ENCODE data around the gene AKT2. TPM values are rescaled to one million over a fixed set of nuclear protein-coding genes. Genes with fewer than 3 reads are reported as not detected.

AKT2 gene
- total RNA-seq, 1 donor from 2014 or later, result 54.8 TPM

- no peak for TF ChIP-seq CTCF (IDR thresholded peaks at IDR 0.05; ENCODE audit: insufficient read depth, low read length, severe bottlenecking)
- no peaks in the 10 kb centered on the region for H3K27me3 ChIP-seq (ENCODE audit: control insufficient read depth, insufficient read depth, low read length)
- H3K36me3 ChIP-seq (ENCODE audit: control insufficient read depth, insufficient read depth, low read length), result peaks cover 15% of the 10 kb centered on the region
- no peak overlapping the region for H3K4me3 ChIP-seq (ENCODE audit: low read depth, low read length)
- DNase-seq (ENCODE audit: low read depth), result no peak
- no peak for FAIRE-seq
These were observed 38.0 kb downstream of the AKT2 start for GRCh38 chr19:40247178-40247577.

GRCh38 chr19:40246292-40247073 is 38.7 kb downstream of the AKT2 start:
- Histone ChIP-seq H3K27me3 (ENCODE audit: control insufficient read depth, insufficient read depth, low read length) (no peaks in the 10 kb centered on the region), H3K36me3 (ENCODE audit: control insufficient read depth, insufficient read depth, low read length) (peaks cover 16% of the 10 kb centered on the region), H3K4me3 (ENCODE audit: low read depth, low read length) (no peak overlapping the region)
- DNase-seq (ENCODE audit: low read depth), result no peak
- FAIRE-seq, result no peak
- TF ChIP-seq CTCF (IDR thresholded peaks at IDR 0.05; ENCODE audit: insufficient read depth, low read length, severe bottlenecking), result no peak

GRCh38 chr19:40245506-40246128 is 39.5 kb downstream of the AKT2 start:
- no peak for TF ChIP-seq CTCF (IDR thresholded peaks at IDR 0.05; ENCODE audit: insufficient read depth, low read length, severe bottlenecking)
- DNase-seq (ENCODE audit: low read depth), result no peak
- Histone ChIP-seq H3K27me3 (ENCODE audit: control insufficient read depth, insufficient read depth, low read length) (no peaks in the 10 kb centered on the region), H3K36me3 (ENCODE audit: control insufficient read depth, insufficient read depth, low read length) (peaks cover 20% of the 10 kb centered on the region), H3K4me3 (ENCODE audit: low read depth, low read length) (no peak overlapping the region)
- FAIRE-seq, result no peak

GRCh38 chr19:40244579-40245317 is 40.4 kb downstream of the AKT2 start:
- DNase-seq (ENCODE audit: low read depth) (no peak), FAIRE-seq (no peak)
- peaks cover 23% of the 10 kb centered on the region for H3K36me3 ChIP-seq (ENCODE audit: control insufficient read depth, insufficient read depth, low read length)
- no peak overlapping the region for H3K4me3 ChIP-seq (ENCODE audit: low read depth, low read length)
- no peak for TF ChIP-seq CTCF (IDR thresholded peaks at IDR 0.05; ENCODE audit: insufficient read depth, low read length, severe bottlenecking)
- no peaks in the 10 kb centered on the region for H3K27me3 ChIP-seq (ENCODE audit: control insufficient read depth, insufficient read depth, low read length)

DNA sequence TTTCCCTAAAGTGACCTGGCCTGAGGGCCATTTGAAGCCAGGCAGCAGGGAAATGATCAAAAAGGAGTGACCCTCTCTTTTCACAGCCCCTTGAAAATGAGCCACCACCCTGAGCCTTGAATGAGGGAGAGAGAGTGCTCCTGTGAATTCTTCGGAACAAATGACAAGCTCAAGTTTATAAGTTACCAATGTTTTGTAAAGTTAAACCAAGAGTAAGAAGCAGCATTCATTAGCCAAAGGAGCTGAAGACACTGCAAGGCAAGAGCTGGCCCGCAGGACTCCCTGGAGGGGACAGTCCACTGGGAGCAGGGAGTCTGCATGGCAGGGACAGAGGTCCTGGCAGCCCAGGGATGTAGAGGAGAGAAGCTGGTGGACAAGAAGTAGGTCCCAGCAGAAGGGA is 42.0 kb downstream of the AKT2 start:
- no peak for TF ChIP-seq CTCF (IDR thresholded peaks at IDR 0.05; ENCODE audit: insufficient read depth, low read length, severe bottlenecking)
- DNase-seq (ENCODE audit: low read depth), result no peak
- Histone ChIP-seq H3K36me3 (ENCODE audit: control insufficient read depth, insufficient read depth, low read length) (peaks cover 26% of the 10 kb centered on the region), H3K27me3 (ENCODE audit: control insufficient read depth, insufficient read depth, low read length) (no peaks in the 10 kb centered on the region), H3K4me3 (ENCODE audit: low read depth, low read length) (no peak overlapping the region)
- FAIRE-seq, result no peak

Measured in bronchial epithelial cell (primary cell).